Measurements from ENCODE around the gene PYGB.

The PYGB gene

DNA sequence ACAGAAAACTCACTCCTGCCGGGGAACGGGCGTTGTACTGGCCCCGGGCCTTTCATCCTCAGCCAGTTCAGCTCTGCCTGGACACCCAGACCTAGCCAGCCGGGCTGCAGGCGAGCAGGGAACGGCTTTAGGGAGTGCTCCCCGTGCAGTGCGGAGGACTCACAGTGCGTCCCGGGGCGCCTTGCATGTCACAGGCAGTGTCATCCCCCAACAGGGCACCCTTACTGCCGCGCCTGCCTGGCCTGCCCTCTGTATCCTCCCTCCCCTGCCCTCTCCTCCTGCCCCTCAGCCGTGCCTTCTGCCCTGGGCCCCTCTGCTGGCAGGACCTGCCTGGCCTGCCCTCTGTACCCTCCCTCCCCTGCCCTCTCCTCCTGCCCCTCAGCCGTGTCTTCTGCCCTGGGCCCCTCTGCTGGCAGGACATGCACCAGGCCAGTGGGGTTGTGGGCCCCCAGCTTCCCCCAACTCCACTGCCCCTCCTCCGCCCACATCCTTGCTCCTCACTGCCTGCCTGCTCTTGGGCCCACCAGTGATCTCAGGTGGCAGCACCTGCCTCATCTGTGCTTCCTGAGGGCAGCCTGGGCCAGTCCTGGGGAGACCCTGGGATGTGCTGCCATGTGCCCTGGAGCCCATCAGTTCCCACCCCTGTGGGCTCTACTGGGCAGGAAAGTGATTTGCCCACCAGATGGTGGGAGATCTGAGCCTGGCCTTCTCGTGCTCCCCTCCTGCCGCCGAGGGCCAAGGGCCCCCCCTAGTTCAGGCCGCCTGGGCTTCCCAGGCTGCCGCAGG lies 43.0 kb downstream of the PYGB start:
- no peak for DNase-seq (ENCODE audit: low read depth in 2 of 2)
- H3K4me3 ChIP-seq (replicated peaks in 1 of 2; ENCODE audit: low read depth in 2 of 2, low read length in 2 of 2): no peak overlapping the region
- TF ChIP-seq, protein P1, sequence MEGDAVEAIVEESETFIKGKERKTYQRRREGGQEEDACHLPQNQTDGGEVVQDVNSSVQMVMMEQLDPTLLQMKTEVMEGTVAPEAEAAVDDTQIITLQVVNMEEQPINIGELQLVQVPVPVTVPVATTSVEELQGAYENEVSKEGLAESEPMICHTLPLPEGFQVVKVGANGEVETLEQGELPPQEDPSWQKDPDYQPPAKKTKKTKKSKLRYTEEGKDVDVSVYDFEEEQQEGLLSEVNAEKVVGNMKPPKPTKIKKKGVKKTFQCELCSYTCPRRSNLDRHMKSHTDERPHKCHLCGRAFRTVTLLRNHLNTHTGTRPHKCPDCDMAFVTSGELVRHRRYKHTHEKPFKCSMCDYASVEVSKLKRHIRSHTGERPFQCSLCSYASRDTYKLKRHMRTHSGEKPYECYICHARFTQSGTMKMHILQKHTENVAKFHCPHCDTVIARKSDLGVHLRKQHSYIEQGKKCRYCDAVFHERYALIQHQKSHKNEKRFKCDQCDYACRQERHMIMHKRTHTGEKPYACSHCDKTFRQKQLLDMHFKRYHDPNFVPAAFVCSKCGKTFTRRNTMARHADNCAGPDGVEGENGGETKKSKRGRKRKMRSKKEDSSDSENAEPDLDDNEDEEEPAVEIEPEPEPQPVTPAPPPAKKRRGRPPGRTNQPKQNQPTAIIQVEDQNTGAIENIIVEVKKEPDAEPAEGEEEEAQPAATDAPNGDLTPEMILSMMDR (IDR thresholded peaks at IDR 0.05; ENCODE audit: low read depth, low read length): no peak

DNA sequence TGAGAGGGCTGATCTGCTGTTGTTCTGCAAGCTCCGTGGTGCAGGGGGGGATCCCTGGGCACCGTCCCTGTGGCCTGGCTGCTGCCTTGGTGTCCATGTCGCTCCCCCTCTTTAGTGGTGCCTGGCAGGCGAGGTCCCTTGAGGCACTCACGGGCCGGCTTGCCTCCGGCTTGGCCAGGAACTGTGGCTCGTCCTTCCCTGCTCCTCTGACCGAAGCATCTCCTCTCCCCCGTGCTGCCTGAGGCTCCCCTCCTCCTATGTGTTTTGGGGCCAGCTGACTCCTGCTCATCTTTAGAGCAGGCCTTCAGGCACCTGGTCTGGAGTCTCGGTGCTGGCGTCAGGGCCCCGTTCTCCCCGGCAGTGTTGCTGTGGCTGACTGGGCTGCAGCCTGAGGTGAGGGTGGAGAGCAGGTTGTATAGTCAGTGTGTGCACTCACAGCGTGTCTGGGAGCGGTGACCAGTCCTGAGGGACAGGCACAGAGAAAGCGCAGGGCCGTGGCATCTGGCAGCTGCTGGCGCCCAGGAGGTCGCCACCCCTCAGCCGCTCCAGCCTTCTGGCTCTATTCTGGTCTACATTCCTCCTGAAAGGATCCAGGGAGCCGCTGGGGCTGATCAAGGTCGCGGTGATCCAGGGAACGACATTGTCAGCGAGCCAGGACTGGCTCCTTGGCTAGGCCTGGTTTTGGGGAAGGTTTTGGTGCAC lies 43.7 kb downstream of the PYGB start:
- no peak overlapping the region for H3K4me3 ChIP-seq (replicated peaks in 1 of 2; ENCODE audit: low read depth in 2 of 2, low read length in 2 of 2)
- DNase-seq (ENCODE audit: low read depth in 2 of 2): no peak
- TF ChIP-seq, protein P1 (IDR thresholded peaks at IDR 0.05; ENCODE audit: low read depth, low read length): no peak

DNA sequence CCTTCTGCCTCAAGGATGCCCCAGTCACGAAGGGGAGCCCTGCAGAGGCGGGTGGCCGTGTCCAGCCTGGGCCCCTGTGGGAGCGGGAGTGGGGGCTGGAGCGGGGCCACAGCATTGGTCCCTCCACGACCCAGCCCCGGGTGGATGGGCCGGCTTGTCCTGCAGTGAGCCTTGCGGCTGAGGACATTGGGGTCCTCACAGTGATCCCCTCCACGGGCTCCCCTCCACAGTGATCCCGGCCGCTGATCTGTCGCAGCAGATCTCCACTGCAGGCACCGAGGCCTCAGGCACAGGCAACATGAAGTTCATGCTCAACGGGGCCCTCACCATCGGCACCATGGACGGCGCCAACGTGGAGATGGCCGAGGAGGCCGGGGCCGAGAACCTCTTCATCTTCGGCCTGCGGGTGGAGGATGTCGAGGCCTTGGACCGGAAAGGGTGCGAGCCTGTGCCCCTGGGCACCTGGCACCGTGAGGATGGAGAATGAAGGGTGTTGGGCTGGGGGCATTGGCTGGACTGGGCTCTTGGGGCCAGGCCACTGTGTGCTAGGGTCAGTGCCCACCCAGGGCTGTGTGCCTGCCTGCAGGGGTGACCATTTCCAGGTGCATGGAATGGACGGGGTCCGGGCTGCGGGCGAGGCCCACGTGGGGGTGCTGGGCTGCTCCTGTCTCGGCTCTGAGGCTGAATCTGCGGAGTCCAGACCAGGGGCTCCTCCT lies 44.4 kb downstream of the PYGB start:
- H3K4me3 ChIP-seq (replicated peaks in 1 of 2; ENCODE audit: low read depth in 2 of 2, low read length in 2 of 2): no peak overlapping the region
- TF ChIP-seq, protein P1 (IDR thresholded peaks at IDR 0.05; ENCODE audit: low read depth, low read length): no peak
- no peak for DNase-seq (ENCODE audit: low read depth in 2 of 2)

DNA sequence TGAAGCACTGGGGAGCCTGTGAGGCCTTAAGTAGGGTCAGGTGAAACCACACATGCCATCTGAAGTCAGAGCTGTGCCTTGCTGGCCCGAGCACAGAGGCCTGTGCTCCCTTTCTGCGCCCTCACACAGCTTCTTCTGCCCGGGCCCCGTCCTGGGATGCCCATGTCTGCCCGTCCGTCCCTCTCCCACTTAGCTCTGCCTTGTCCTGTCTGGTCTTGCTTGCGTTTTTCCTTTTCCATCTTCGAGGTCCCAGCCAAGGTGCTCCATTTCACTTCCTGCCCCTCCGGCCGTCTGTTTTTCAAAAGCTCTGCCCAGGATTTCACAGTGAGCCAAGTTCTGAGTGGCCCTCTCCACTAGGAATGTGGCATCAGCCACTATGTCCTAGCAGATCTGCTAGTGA lies 45.6 kb downstream of the PYGB start:
- H3K4me3 ChIP-seq (replicated peaks in 1 of 2; ENCODE audit: low read depth in 2 of 2, low read length in 2 of 2): no peak overlapping the region
- TF ChIP-seq, protein P1 (IDR thresholded peaks at IDR 0.05; ENCODE audit: low read depth, low read length): no peak
- no peak for DNase-seq (ENCODE audit: low read depth in 2 of 2)

DNA sequence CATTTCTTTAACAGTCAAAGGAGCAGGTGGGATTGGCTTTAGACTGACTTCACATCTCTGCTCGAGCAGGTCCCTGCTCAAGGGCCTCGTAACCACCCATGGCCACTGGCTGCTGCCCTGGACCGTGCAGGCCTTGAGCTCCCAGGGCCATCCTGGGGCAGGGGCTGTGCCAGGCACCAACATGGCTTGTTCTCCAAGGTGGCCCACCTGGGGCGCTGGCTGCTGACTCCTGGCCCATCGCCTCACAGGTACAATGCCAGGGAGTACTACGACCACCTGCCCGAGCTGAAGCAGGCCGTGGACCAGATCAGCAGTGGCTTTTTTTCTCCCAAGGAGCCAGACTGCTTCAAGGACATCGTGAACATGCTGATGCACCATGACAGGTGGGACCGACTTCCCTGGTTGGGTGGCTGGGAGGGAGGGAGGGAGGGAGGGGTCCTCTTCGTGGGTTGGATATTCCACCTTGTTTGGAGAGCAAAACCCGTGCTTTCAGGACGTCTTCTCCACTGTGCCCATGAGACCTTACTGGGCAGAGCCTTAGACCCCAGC lies 46.1 kb downstream of the PYGB start:
- no peak for DNase-seq (ENCODE audit: low read depth in 2 of 2)
- no peak overlapping the region for H3K4me3 ChIP-seq (replicated peaks in 1 of 2; ENCODE audit: low read depth in 2 of 2, low read length in 2 of 2)
- TF ChIP-seq, protein P1 (IDR thresholded peaks at IDR 0.05; ENCODE audit: low read depth, low read length): no peak

DNA sequence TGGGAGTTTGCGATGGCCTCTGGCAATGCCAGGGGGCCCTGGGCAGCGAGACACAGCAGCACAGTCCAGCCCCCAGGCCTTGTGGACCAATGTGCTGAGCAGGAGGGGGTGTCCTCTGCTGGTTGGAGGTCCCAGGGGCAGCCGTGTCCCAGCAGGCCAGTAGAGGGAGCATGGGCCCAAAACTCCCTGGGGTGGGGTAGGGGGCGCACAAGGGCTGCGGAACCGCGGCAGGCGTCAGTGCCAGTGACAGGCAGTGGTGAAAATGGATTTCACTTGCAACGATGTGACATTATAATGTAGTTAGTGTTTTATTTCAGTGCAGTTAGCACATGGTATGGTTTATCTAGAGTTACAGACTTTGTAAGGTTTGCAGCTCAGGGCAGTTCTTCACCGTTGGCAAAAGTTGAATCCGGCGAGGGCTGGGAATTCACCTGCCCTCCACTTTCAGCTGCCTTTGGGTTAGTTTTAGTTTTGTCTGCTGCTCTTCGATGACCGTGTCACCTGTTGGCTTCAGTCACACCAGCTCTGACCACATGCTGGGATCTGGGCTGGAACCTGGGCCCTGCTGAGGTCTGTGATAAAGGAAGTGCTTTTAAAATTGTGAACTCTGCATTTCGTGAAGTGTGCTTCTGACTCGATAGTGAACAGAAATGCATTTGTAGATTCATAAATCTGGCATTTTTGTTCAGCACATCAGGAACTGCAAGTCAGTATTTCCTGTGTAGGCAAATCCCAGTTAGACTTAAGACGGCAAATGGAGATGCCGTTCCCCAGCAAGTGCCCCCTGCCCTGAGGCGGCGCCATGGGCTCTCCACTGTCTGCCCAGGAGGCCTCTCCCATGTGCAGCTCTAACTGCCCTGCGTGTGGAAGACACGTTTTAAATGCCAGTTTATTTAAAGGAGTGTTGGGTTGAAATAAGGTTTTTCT lies 46.8 kb downstream of the PYGB start:
- H3K4me3 ChIP-seq (replicated peaks in 1 of 2; ENCODE audit: low read depth in 2 of 2, low read length in 2 of 2): no peak overlapping the region
- TF ChIP-seq, protein P1 (IDR thresholded peaks at IDR 0.05; ENCODE audit: low read depth, low read length): peak; percentile 79
- DNase-seq (ENCODE audit: low read depth in 2 of 2): peak; percentile 30 to 49

All from cardiac fibroblast (primary cell).